Measurements from ENCODE around the gene BAIAP2L2.
"Not testable (repeated sequence)": the region's sequence is repeated elsewhere in the genome, so short reads cannot be mapped to it uniquely, and the experiment has no call there.

BAIAP2L2 gene

GRCh38 chr22:38038890-38039812 lies 71.3 kb downstream of the BAIAP2L2 start:
- no peak for DNase-seq (ENCODE audit: low spot score)

DNA sequence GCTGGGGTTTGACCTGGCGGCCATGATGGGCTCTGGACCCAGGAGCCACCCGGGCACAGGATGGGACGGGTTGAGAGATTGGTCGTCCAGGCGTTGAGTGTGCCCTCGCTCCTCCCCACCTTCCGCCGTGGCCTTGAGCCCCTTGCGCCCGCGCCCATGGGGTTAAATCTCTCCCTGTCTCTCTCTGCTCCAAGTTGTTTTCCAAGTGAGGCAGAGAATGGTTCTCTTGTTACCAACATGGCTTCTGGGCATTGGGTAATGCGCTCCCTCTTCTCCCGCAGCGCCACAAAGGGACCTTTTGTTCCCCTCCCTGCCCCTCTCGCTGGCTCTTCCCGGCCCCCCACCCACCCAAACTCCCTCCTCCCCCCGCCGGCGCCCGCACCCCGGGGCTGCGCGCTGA lies 72.1 kb downstream of the BAIAP2L2 start:
- no peak for DNase-seq (ENCODE audit: low spot score)

GRCh38 chr22:38037367-38038150 lies 72.9 kb downstream of the BAIAP2L2 start:
- DNase-seq (ENCODE audit: low spot score) = not testable (repeated sequence)

- DNase-seq (ENCODE audit: low spot score) = no peak
These were observed 74.0 kb downstream of the BAIAP2L2 start for GRCh38 chr22:38036392-38037062.

DNA sequence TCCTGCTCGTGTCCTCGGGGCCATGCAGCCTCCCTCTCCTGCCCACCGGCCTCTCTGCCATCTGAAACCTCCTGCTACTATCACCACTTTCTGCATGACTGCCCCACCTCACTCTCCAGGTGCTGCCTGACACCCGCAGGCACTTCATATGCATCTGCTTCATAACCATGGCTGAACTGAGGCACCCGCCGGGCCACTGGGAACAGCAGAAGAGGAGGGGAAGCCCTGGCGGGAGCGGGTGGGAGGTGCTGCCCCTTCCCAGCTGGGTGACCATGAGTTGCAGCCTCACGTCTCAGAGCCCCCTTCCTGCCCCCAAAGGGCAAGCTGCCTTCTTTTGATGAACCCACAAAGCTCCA lies 75.0 kb downstream of the BAIAP2L2 start:
- DNase-seq (ENCODE audit: low spot score) = no peak

Data from AG20443 (cell line).